Left lung (tissue), 10 donors: ENCODE measurements around the gene SLU7. TPM values are rescaled to one million over a fixed set of nuclear protein-coding genes. Genes with fewer than 3 reads are reported as not detected.

Experiments used
- ATAC-seq: fragments of 200-7000 bp; cut with Tn5 transposase; one replicate; pipeline ENCODE4 v1.9.1; 2020; ENCODE audit warnings: moderate library complexity
- DNase-seq, 4 donors: peaks; one replicate each; pipeline ENCODE4 v3.0.0-alpha.2; 2013 to 2020
- H3K27ac ChIP-seq, 2 donors: fragments of 200-600 bp; sonication (generic) in 1 of 2; one replicate each; pipeline versions ENCODE4 v1.5.0 to v1.8.0; 2020 to 2021
- H3K27me3 ChIP-seq, 2 donors: fragments of 200-600 bp; sonication (generic) in 1 of 2; one replicate each; pipeline versions ENCODE4 v1.5.0 to v1.8.0; 2020 to 2021
- H3K36me3 ChIP-seq, 2 donors: fragments of 200-600 bp; sonication (generic) in 1 of 2; one replicate each; pipeline versions ENCODE4 v1.5.0 to v1.8.0; 2020 to 2021
- H3K4me1 ChIP-seq, 2 donors: fragments of 200-600 bp; one replicate each; pipeline ENCODE4 v1.8.0; 2021
- H3K4me3 ChIP-seq, 2 donors: fragments of 200-600 bp; sonication (generic) in 1 of 2; one replicate each; pipeline versions ENCODE4 v1.5.0 to v1.8.0; 2020 to 2021; ENCODE audit warnings: mild to moderate bottlenecking in 1 of 2
- H3K9me3 ChIP-seq, 2 donors: fragments of 200-600 bp; sonication (generic) in 1 of 2; one replicate each; pipeline versions ENCODE4 v1.5.0 to v1.8.0; 2020 to 2021
- intact Hi-C, 2 donors: fragments of 100-400 bp; cut with DNase I; formaldehyde crosslinking; loops; one replicate each; pipeline versions ENCODE4 v1.11.2 to v1.14.2; 2022
- polyA plus RNA-seq, 6 donors: library from polyadenylated mRNA; unstranded; fragments of 120-200 nt; gene quantifications; one replicate each; pipeline ENCODE4 v1.2.1, GENCODE V29; 2013; ENCODE audit not compliant: insufficient read length in 6 of 6
- total RNA-seq, 2 donors: library from RNA; stranded (reverse); fragmentation: NEBNext Ultra II Directional; extraction: Animal tissue kit (Norgen Biotek cat#: 25700); gene quantifications; one replicate each; pipeline ENCODE4 v1.2.1, GENCODE V29; 2021
- TF ChIP-seq, protein P1 (sequence below), 2 donors: fragments of 200-600 bp; sonication (generic) in 1 of 2; IDR thresholded peaks; one replicate each; pipeline versions ENCODE4 v1.5.0 to v1.8.0; 2021; ENCODE audit warnings: antibody characterized with exemption in 2 of 2
- donor health status: DM: no; HTN: yes; CAD: no.
- donor health status: DM: no; HTN: no; CAD: no.

The SLU7 gene
- total and polyA plus RNA-seq, 8 donors: 36.1 to 74.1 (median 58.5) TPM

DNA sequence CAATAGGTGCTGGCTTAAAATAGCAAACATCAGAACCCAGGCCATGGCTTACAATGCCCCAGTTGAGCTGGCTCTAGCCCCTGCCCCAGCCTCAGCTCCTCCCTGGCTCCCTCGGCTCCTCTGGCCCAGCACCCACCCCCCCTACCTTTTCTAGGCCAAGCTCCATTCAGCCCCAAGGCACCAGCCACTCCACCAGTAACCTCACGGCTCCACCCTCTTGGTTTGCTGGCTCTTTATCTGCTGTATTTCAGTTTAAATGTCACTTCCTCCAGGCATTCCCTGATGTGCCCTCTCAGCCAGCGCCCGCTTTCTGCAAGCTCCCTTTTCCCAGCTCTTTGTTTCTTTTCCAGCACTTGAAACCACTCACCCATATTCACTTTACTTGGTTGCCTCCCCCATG lies 59.1 kb downstream of the SLU7 start:
- peak; percentile 42 for ATAC-seq
- intact Hi-C loops: no loop called here
- no peaks in the 10 kb centered on the region for H3K27me3 ChIP-seq
- TF ChIP-seq, protein P1, sequence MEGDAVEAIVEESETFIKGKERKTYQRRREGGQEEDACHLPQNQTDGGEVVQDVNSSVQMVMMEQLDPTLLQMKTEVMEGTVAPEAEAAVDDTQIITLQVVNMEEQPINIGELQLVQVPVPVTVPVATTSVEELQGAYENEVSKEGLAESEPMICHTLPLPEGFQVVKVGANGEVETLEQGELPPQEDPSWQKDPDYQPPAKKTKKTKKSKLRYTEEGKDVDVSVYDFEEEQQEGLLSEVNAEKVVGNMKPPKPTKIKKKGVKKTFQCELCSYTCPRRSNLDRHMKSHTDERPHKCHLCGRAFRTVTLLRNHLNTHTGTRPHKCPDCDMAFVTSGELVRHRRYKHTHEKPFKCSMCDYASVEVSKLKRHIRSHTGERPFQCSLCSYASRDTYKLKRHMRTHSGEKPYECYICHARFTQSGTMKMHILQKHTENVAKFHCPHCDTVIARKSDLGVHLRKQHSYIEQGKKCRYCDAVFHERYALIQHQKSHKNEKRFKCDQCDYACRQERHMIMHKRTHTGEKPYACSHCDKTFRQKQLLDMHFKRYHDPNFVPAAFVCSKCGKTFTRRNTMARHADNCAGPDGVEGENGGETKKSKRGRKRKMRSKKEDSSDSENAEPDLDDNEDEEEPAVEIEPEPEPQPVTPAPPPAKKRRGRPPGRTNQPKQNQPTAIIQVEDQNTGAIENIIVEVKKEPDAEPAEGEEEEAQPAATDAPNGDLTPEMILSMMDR (IDR thresholded peaks at IDR 0.05): no peak
- no peaks in the 10 kb centered on the region for H3K36me3 ChIP-seq
- no peaks in the 10 kb centered on the region for H3K9me3 ChIP-seq
- DNase-seq: no peak
- H3K4me3 ChIP-seq: no peak overlapping the region
- peaks cover 6 to 17% of the 10 kb centered on the region in 2 donors for H3K4me1 ChIP-seq
- H3K27ac ChIP-seq: peak overlapping the region in 1 of 2 donors; percentile 46

DNA sequence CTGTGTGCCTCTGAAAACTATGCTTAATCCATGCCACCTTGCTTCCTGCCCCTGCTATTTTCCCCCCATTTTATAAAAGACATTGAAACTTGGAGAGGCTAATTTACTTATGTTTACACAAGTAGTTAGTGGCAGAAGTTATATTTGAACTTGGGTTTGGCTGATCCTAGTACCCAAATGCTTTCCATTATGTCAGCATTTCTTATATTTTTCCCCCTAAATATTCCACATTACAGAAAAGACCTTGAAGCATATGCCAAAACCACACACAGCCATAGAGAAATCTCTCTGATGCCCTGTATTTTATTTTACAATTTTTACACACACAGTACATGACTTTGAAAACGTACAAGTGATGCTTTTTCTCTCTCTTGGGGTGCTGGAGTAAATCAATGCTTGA lies 59.6 kb downstream of the SLU7 start:
- H3K27ac ChIP-seq: peak overlapping the region in 1 of 2 donors; percentile 46
- no peaks in the 10 kb centered on the region for H3K27me3 ChIP-seq
- intact Hi-C loops: no loop called here
- H3K4me3 ChIP-seq: no peak overlapping the region
- H3K4me1 ChIP-seq: peaks cover 6 to 17% of the 10 kb centered on the region in 2 donors
- ATAC-seq (no peak), DNase-seq (no peak)
- H3K36me3 ChIP-seq: no peaks in the 10 kb centered on the region
- TF ChIP-seq, protein P1 (IDR thresholded peaks at IDR 0.05): no peak
- no peaks in the 10 kb centered on the region for H3K9me3 ChIP-seq

DNA sequence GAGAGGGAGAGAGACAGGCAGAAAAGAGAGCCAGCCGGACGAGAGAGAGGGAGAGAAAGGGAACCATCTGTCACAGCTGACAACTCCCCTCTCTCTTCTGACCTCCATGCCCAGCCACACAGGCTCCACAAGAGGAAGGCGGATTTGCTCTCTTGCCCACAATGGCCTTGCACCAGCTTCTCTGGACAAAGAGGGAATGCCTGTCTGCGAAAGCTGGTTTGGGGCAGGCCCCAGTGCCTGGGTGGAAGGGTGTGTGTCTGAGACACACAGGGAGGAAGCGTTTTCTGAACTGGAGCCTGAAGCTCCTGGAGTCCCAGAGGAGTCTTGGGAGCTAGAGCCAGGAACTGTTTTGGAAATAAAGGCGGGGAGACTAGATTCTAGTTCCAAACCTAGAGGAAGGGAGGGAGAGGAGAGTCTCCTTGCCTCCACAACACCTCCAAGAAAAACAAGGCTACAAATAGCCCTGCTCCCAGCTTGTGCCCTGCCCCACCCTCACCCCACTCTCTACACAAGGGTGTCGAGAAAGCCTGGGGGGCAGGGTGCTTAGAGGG lies 60.9 kb downstream of the SLU7 start:
- Histone ChIP-seq H3K27me3 (no peaks in the 10 kb centered on the region), H3K4me1 (peaks cover 2 to 12% of the 10 kb centered on the region in 2 donors), H3K27ac (peak overlapping the region in 1 of 2 donors; percentile 59), H3K4me3 (no peak overlapping the region), H3K36me3 (no peaks in the 10 kb centered on the region), H3K9me3 (no peaks in the 10 kb centered on the region)
- intact Hi-C loops: no loop called here
- TF ChIP-seq, protein P1 (IDR thresholded peaks at IDR 0.05): no peak
- DNase-seq: no peak
- peak; percentile 40 for ATAC-seq

DNA sequence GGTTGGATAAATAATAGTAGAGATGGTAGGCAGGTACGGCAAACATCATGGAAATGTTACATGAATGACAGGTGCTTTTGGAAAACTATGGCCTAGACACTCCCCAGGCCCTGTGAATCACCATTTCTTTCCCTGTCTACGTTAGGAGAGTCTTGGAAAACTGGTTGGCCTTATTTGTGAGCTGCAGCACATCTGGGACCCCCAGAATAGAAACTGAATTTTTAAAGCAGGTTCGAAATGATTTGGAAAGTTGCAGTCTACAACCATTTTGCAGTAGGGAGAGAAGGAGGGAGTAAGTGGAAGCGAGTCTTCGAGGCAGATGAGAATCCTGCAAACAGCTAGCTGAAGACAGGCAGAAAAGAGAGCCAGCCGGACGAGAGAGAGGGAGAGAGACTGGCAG lies 61.5 kb downstream of the SLU7 start:
- Histone ChIP-seq H3K27ac (peak overlapping the region in 1 of 2 donors; percentile 59), H3K36me3 (no peaks in the 10 kb centered on the region), H3K9me3 (no peaks in the 10 kb centered on the region), H3K4me1 (peaks cover 0 to 10% of the 10 kb centered on the region in 2 donors), H3K27me3 (no peaks in the 10 kb centered on the region), H3K4me3 (no peak overlapping the region)
- TF ChIP-seq, protein P1 (IDR thresholded peaks at IDR 0.05): no peak
- no peak for ATAC-seq
- intact Hi-C loops: no loop called here
- no peak for DNase-seq

DNA sequence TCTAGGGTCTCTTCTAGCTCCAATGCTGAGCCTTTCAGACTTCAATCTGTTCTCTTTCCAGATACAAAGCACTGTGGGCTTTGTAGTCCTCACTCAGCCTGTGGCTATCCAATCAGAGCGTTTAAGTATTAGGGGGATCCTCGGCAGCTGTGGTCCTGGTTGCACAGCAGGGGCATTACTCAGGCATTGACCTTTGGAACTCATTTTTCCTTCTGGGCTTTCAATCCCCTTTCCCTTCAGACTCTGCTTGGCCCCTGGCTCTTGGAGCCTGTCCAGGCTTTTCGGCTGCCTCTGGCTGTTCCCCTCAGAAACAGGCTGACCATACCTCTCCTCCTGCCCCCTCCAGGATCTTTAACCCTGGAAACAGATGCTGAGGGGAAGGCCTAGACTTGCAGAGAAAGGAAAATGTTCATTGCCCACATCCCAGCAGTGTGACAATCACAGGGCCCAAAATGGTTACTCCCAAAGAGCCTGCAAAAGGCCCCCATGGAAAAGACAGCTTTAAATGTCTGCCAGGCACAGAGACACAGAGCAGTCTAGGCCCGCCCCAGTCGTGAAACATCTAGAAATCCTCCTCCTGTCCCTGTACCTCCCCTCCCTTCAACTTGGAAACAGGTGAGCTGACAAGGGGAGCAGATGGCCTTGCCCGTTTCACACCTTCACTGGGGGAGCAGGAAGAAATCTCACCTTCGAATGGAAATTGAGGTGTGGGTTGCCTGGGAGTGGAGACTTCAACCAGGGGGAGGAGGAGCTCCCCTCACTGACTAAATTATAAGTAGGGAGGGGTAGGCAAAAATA lies 62.1 kb downstream of the SLU7 start:
- Histone ChIP-seq H3K9me3 (no peaks in the 10 kb centered on the region), H3K27me3 (no peaks in the 10 kb centered on the region), H3K4me3 (no peak overlapping the region), H3K4me1 (peaks cover 0 to 10% of the 10 kb centered on the region in 2 donors), H3K36me3 (no peaks in the 10 kb centered on the region), H3K27ac (no peak overlapping the region)
- TF ChIP-seq, protein P1 (IDR thresholded peaks at IDR 0.05): no peak
- no peak for ATAC-seq
- no peak for DNase-seq
- intact Hi-C loops: no loop called here
